PC-9 (cell line): Measurements from ENCODE around the gene FGF21. TPM values are rescaled to one million over a fixed set of nuclear protein-coding genes. Genes with fewer than 3 reads are reported as not detected.
"Not testable (repeated sequence)": the region's sequence is repeated elsewhere in the genome, so short reads cannot be mapped to it uniquely, and the experiment has no call there.

Source experiments
- BruUV-seq: library from RNA; stranded (reverse); fragments of 400-500 nt; replicated peaks from 2 replicates; lab custom pipeline; 2021; lab: Mats Ljungman, UMichigan
- CTCF ChIA-PET: fragments of 300-600 bp; sonication (Branson Sonifier 250); formaldehyde crosslinking; loops from one replicate; lab custom pipeline; 2022; ENCODE audit warnings: antibody characterized with exemption; lab: Charles Lee
- POLR2A ChIA-PET: fragments of 300-600 bp; sonication (Branson Sonifier 250); formaldehyde crosslinking; loops from one replicate; lab custom pipeline; 2022; ENCODE audit warnings: antibody characterized with exemption; ENCODE audit not compliant: unreplicated experiment; lab: Charles Lee
- DNase-seq, 2 experiments: peaks; one replicate each; pipeline versions ENCODE4 v3.0.0 to v3.0.0-alpha.2; 2015 to 2022; ENCODE audit warnings: mixed read lengths in 1 of 2
- H2AFZ ChIP-seq: fragments of 200-600 bp; sonication (generic); 2 replicates; pipeline ENCODE4 v1.8.1; 2017; ENCODE audit warnings: antibody characterized with exemption
- H3F3A ChIP-seq: fragments of 200-600 bp; sonication (generic); 2 replicates; pipeline ENCODE4 v1.8.1; 2017; ENCODE audit warnings: antibody characterized with exemption, mild to moderate bottlenecking, low read depth; ENCODE audit not compliant: insufficient read depth
- H3K27ac ChIP-seq: fragments of 200-600 bp; sonication (generic); 2 replicates; pipeline ENCODE4 v1.6.1; 2016; ENCODE audit warnings: mixed run types
- H3K27me3 ChIP-seq: fragments of 200-600 bp; sonication (generic); 2 replicates; pipeline ENCODE4 v1.6.1; 2016; ENCODE audit warnings: low read depth, mixed run types; ENCODE audit not compliant: insufficient read depth
- H3K36me3 ChIP-seq: fragments of 200-600 bp; sonication (generic); 2 replicates; pipeline ENCODE4 v1.6.1; 2016; ENCODE audit warnings: low read depth, mixed run types
- H3K4me1 ChIP-seq: fragments of 200-600 bp; sonication (generic); replicated peaks from 2 replicates; pipeline ENCODE4 v1.6.1; 2016; ENCODE audit warnings: mixed run types; ENCODE audit not compliant: insufficient read depth
- H3K4me2 ChIP-seq: fragments of 200-600 bp; sonication (generic); 2 replicates; pipeline ENCODE4 v1.6.1; 2017; ENCODE audit warnings: mixed run types
- H3K4me3 ChIP-seq: fragments of 200-600 bp; sonication (generic); 2 replicates; pipeline ENCODE4 v1.6.1; 2016; ENCODE audit warnings: mixed run types
- H3K79me2 ChIP-seq: fragments of 200-600 bp; sonication (generic); 2 replicates; pipeline ENCODE4 v1.6.1; 2017; ENCODE audit warnings: low read depth, mixed run types
- H3K9me2 ChIP-seq: fragments of 200-600 bp; sonication (generic); 2 replicates; pipeline ENCODE4 v1.8.1; 2017; ENCODE audit warnings: mild to moderate bottlenecking; ENCODE audit not compliant: insufficient read depth
- H3K9me3 ChIP-seq: fragments of 200-600 bp; sonication (generic); 2 replicates; pipeline ENCODE4 v1.8.1; 2016; ENCODE audit warnings: low read depth; ENCODE audit not compliant: insufficient read depth
- H4K20me1 ChIP-seq: fragments of 200-600 bp; sonication (generic); 2 replicates; pipeline ENCODE4 v1.8.1; 2017; ENCODE audit not compliant: insufficient read depth
- CTCF ChIP-seq: fragments of 200-600 bp; sonication (generic); conservative IDR thresholded peaks from 2 replicates; pipeline ENCODE4 v1.6.1; 2017; ENCODE audit warnings: mixed run types, antibody characterized with exemption, mild to moderate bottlenecking, moderate library complexity
- EZH2 ChIP-seq: fragments of 200-600 bp; sonication (generic); IDR thresholded peaks from 2 replicates; pipeline ENCODE4 v1.8.0; 2017; ENCODE audit warnings: antibody characterized with exemption, low read depth
- intact Hi-C: fragments of 100-400 bp; cut with micrococcal nuclease; formaldehyde crosslinking; loops from one replicate; pipeline ENCODE4 v1.10.0; 2022; ENCODE audit not compliant: unreplicated experiment
- total RNA-seq: library from RNA; stranded (reverse); gene quantifications from 2 replicates; pipeline ENCODE4 v1.2.3, GENCODE V29; 2021

Gene FGF21
- total RNA-seq, 1 experiment from 2014 or later: 0.41 TPM

GRCh38 chr19:48714759-48715675 is 40.3 kb upstream of the FGF21 start:
- DNase-seq: no peak
- H3K27ac ChIP-seq: peak overlapping the region; percentile 51
- H3K79me2 ChIP-seq: peaks cover 19% of the 10 kb centered on the region; the same call in 1 of the 2 replicates
- H3K4me2 ChIP-seq: peak overlapping the region; percentile 92
- ChIA-PET POLR2A (interaction anchor here (0.5 to 0.7 kb wide), 6 partner anchors 10 to 532 kb away, joined by 3 to 8 read pairs (median 3); no protein-coding TSS in a partner anchor), CTCF (interaction anchor here (0.6 to 1.0 kb wide), 3 partner anchors 11 to 24 kb away, joined by 4 to 15 read pairs (median 5); no protein-coding TSS in a partner anchor)
- H3F3A ChIP-seq: no peaks in the 10 kb centered on the region
- BruUV-seq: TSS peak; percentile 34
- H4K20me1 ChIP-seq: no peaks in the 10 kb centered on the region
- H2AFZ ChIP-seq: peak overlapping the region; percentile 85
- intact Hi-C loops: loop anchor here (1.0 to 2.0 kb wide), 4 partner anchors 18 to 68 kb away; partner anchors contain the start of gene CA11
- no peak for TF ChIP-seq CTCF
- no peak for TF ChIP-seq EZH2
- no peaks in the 10 kb centered on the region for H3K9me2 ChIP-seq
- H3K9me3 ChIP-seq: no peaks in the 10 kb centered on the region
- peak overlapping the region; percentile 66 for H3K4me3 ChIP-seq
- H3K4me1 ChIP-seq: peaks cover 19% of the 10 kb centered on the region
- H3K36me3 ChIP-seq: no peaks in the 10 kb centered on the region
- no peaks in the 10 kb centered on the region for H3K27me3 ChIP-seq

- H3K9me2 ChIP-seq: no peaks in the 10 kb centered on the region
- peaks cover 19% of the 10 kb centered on the region for H3K4me1 ChIP-seq
- H3F3A ChIP-seq: no peaks in the 10 kb centered on the region
- CTCF ChIA-PET: interaction anchor here (0.6 kb wide), 1 partner anchor 11 kb away, joined by 15 read pairs; no protein-coding TSS in a partner anchor
- H3K4me2 ChIP-seq: peak overlapping the region; percentile 92; the same call in 1 of the 2 replicates
- no peak overlapping the region for H3K27ac ChIP-seq
- POLR2A ChIA-PET: interaction anchor here (0.5 to 0.6 kb wide), 2 partner anchors 9 to 43 kb away, joined by 3 read pairs; no protein-coding TSS in a partner anchor
- no peak for DNase-seq
- H3K36me3 ChIP-seq: no peaks in the 10 kb centered on the region
- no peaks in the 10 kb centered on the region for H3K9me3 ChIP-seq
- no peaks in the 10 kb centered on the region for H3K27me3 ChIP-seq
- H3K79me2 ChIP-seq: peaks cover 19% of the 10 kb centered on the region; the same call in 1 of the 2 replicates
- intact Hi-C loops: loop anchor here (2.0 kb wide), 3 partner anchors 19 to 69 kb away; partner anchors contain the start of gene CA11
- no peaks in the 10 kb centered on the region for H4K20me1 ChIP-seq
- no TSS peak for BruUV-seq
- no peak for TF ChIP-seq EZH2
- no peak for TF ChIP-seq CTCF
- no peak overlapping the region for H2AFZ ChIP-seq
- H3K4me3 ChIP-seq: no peak overlapping the region
Observed at GRCh38 chr19:48715681-48716171, 39.6 kb upstream of the FGF21 start.

- Histone ChIP-seq H3K4me1 (peaks cover 19% of the 10 kb centered on the region), H3K79me2 (peaks cover 19% of the 10 kb centered on the region; the same call in 1 of the 2 replicates), H3K4me3 (no peak overlapping the region), H3K36me3 (no peaks in the 10 kb centered on the region), H3K9me3 (no peaks in the 10 kb centered on the region), H3K9me2 (no peaks in the 10 kb centered on the region), H3K27me3 (no peaks in the 10 kb centered on the region), H3K27ac (no peak overlapping the region), H4K20me1 (no peaks in the 10 kb centered on the region), H3F3A (no peaks in the 10 kb centered on the region), H3K4me2 (no peak overlapping the region), H2AFZ (no peak overlapping the region)
- TF ChIP-seq EZH2 (no peak), CTCF (no peak)
- BruUV-seq: no TSS peak
- CTCF ChIA-PET: no interaction called here
- POLR2A ChIA-PET: no interaction called here
- DNase-seq: no peak
- intact Hi-C loops: no loop called here
Observed at GRCh38 chr19:48716562-48717291, 38.6 kb upstream of the FGF21 start.

- H2AFZ ChIP-seq, H3K4me2 ChIP-seq, H3K27me3 ChIP-seq, DNase-seq, H3K9me3 ChIP-seq, H3K27ac ChIP-seq, H3K9me2 ChIP-seq, BruUV-seq, CTCF ChIA-PET, intact Hi-C loops, POLR2A ChIA-PET, H3K4me3 ChIP-seq, H3K36me3 ChIP-seq, H3F3A ChIP-seq, H4K20me1 ChIP-seq: not testable (repeated sequence)
- peaks cover 14% of the 10 kb centered on the region for H3K4me1 ChIP-seq
- H3K79me2 ChIP-seq: peaks cover 14% of the 10 kb centered on the region; the same call in 1 of the 2 replicates
Observed at GRCh38 chr19:48718106-48718505, 37.2 kb upstream of the FGF21 start.
